GM21447 (cell line): ENCODE measurements around the gene AGR2.
"Not testable (repeated sequence)": the region's sequence is repeated elsewhere in the genome, so short reads cannot be mapped to it uniquely, and the experiment has no call there.

Source experiments
- ATAC-seq: cut with Tn5 transposase; IDR thresholded peaks from one replicate; pipeline ENCODE4 v1.9.1; 2021; ENCODE audit not compliant: unreplicated experiment

Gene AGR2

DNA sequence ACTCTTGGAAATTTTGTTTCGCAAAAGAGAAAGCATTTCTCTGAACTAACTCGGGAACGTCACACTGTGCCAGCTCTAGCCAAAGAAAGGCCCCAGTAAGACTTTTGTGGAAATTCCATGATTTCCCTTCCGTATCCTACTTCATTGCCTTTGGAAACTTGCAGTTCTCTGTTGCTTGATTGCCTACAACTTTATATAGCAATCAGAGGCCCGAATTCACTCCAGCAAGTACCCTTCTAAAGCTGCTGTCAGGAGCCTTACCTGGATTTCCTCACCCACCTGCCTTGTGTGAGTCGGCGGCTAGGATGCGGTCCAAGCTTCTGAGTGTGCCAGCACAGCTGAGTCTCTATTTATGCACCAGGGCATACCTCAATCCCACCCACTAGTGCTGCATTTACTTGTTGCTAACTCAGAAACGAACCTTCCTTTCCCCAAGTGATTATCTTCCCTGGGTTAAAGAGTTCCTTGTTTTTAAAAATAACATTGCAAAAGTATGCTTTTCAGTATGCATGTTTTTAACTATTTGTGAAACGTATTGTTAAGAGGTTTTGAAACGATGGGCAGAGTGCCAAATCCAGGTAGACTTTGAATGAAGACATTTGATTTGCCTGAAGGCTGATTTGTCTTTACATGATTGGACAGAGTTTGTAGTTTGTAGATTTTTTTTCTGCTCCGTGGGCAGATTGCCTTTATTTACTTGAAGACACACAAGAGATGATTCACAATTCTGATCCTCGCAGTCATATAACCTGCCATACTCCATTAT is at the start of gene AGR2:
Gene AGR2, minus strand, starts transcription at position 326 of the 766 bp plus-strand sequence. CDS start 3,203 bp downstream, outside the sequence.
- ATAC-seq: no peak

DNA sequence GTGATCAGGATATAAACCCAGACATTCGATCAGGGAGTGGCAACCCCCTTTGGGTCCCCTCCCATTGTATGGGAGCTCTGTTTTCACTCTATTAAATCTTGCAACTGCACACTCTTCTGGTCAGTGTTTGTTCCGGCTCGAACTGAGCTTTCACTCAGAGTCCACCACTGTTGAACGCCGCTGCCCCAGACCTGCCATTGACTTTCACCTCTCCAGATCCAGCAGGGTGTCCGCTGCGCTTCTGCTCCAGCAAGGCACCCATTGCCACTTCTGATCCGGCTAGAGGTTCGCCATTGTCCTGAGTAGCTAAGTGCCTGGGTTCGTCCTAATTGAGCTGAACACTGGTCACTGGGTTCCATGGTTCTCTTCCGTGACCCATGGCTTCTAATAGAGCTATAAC is 48.4 kb upstream of the AGR2 start:
- ATAC-seq: not testable (repeated sequence)

DNA sequence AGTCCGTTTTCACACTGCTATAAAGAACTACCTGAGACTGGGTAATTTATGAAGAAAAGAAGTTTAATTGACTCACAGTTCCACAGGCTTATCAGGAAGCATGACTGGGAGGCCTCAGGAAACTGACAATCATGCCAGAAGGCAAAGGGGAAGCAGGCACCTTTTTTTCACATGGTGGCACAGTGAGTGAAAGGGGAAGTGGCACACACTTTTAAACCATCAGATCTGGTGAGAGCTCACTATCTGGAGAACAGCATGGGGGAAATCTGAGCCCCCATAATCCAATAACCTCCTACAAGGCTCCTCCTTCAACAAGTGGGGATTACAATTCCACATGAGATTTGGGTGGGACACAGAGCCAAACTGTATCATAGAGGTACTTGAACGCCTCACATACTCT is 47.0 kb upstream of the AGR2 start:
- ATAC-seq: no peak

DNA sequence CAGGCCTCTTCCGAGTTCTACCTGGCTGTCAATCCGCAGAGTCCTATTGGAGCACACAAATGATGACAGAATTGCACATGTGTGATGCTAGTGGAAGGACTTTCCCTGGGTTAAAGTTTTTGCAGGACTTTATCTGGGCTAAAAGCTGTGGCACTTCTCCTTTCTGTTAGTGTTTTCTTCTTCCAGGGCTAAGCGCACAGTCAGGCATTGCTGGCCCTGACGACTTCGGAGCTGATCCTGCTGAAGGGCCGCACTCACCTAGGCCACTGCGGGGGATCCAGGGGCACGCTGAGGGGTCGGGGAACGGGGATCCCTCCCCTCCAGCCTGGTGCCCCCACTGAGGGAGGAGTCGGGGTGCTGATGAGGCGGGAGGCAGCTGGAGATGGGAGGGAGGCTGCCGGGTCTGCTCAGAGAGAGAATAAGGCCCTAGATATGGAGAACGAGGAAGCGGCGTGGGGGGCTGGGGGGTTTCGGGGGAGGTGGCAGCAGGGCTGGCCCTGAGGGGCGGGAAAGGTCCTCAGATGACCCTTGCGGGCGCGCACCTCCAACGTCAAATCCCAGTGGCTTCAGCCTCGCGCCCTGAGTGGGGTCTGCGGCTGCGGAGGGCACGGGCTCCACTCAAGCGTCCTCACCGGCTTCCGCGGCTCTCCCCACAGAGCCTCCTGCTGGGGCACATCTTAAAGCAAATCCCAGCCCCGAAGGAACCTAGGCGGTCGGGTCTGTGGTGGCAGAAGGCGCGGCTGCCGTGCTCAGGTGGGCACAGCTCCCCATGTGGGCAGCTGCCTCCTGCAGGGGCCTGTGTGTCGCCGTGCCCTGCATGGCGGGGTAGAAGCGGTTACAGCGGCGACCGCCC is 46.0 kb upstream of the AGR2 start:
- no peak for ATAC-seq

DNA sequence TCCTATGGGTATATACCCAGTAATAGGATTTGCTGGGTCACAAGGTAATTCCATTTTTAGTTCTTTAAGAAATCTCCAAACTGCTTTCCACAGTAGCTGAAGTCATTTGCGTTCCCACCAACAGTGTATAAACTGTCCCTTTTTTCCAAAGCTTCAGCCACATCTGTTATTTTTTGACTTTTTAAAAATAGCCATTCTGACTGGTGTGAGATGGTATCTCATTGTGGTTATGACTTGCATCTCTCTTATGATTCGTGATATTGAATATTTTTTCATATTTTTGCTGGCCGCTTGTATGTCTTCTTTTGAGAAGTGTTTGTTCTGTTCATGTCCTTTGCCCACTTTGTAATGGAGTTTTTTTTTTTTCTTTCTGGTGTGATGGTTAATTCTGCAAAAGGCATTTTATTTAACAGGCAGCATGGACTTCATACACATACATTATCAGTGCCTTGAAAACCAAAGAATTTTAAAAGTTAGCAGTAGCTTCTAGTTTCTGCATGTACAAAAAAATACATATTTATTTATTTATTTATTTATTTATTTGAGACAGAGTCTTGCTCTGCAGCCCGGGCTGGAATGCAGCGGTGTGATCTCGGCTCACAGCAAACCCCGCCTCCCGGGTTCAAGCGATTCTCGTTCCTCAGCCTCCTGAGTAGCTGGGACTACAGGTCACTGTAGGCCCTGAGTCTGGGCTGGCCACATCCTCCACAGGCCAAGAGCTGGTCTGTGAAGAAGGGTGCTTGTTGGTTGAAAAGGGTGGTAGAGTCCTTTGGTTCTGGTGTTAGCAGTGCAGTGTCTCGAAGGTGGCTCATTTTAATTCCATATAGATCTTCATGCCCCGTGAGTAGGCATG is 44.7 kb upstream of the AGR2 start:
- no peak for ATAC-seq

DNA sequence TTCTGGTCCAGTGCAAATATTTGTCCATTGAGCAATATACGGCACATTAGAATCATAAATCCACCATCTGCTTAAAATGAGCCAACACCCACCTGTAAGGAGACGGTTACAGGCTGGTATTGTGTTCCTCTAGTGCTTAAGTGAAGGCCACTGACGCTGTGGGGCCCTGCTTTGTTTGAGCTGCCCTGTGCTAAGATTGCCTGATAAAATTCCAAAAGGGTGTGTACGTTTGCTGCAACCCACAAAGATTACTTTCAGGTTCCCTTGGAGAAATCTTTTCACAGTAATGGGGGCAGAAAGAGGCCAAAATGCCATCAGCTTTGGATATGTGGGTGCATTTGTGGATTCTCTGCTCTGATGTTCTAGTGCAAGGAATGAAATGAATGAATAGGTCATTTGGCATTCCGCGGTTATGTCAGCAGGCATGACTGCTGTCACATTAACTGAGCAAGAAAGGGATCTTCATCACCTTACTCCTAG is 42.6 kb upstream of the AGR2 start:
- no peak for ATAC-seq

DNA sequence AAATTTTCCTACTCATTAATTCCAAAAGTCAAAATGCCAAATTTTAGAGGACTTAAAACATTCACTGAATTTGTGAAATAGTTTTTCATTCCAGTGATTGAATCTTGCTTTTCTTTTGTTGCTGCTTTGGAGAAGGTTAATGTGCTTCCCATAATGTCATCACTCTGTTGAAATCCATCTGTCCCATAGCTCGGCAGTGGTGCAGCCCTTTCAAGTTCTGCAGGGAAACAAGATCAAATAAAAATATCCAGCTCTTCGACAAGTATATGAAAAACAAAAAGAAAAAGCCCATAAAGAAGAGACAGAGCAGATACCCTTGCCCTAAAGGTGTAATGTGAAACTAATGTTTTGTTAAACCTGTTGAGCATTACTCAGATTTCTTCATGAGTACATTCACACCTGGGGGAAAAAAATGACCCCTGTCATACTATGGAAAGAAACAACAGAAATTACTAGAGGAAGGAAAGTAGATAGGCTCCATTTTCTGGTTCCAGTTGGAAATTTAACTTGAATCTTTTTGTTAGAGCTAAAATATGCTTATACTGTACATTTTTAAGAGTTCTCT is 41.9 kb upstream of the AGR2 start:
- ATAC-seq: no peak

DNA sequence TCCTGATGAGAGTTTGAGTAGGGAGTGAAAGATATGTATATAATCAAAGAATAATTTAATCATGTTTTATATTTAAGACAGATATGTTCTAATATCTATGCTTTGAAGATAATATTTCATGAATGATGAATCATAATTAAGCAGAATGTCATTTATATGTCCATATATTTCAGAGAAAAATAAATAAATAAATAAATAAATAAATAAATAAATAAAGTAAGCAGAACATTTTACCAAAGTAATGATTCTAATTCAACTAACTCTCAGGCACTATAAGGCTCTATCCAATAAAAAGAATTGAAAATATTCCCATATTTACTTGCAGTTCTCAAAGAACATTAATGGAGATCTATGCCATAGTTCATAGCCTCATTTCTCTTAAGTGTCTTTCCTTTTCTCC is 40.9 kb upstream of the AGR2 start:
- no peak for ATAC-seq

DNA sequence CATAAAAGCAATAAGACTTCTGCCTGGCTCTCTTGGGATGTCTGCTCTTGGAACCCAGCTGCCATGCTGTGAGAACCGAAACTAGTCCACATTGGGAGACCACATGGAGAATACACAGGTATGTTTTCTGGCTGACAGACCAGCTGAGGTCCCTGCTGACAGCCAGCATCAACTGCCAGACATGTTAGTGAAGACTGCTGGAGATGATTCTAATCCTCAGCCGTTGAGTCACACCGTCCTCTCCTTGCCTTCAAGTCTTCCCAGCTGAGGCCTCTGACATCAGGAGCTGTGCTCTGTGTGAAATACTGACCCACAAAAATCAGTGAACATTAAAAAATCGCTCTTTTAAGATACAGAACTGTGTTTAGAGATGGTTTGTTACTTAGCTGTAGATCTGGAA is 36.9 kb upstream of the AGR2 start:
- ATAC-seq: no peak

DNA sequence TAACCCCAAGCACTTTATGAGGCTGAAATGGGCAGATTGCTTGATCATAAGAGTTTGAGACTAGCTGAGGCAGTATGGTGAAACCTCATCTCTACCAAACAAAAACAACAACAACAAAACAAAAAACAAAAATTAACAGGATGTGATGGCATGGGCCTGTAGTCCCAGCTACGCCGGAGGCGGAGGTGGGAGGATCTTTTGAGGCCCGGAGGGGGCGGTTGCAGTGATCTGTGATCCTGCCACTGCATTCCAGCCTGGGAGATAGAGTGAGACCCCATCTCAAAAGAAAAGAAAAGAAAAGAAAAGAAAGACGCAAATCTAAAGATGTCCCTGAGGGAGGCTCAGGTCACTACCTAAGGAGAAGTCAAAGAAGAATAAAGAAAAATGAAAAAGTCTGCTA is 35.3 kb upstream of the AGR2 start:
- ATAC-seq: no peak

DNA sequence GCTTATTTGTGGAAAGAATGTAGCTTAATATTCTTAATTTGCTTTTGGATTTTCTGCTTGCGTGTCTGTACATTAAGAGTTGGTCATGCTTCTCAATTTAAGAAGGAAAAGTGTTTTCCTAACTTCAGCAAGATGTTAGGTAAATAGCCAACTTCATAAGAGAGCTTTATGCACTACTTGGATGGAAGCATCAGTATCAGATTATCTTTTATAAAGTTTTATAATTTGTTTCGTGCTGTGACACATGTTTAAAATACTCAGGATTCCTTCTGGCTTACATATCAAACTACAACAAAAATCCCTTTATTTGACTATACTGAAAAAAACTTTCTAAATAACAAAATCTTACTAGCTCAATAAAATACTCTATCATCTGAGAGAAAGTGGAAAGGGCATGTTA is 34.8 kb upstream of the AGR2 start:
- no peak for ATAC-seq

DNA sequence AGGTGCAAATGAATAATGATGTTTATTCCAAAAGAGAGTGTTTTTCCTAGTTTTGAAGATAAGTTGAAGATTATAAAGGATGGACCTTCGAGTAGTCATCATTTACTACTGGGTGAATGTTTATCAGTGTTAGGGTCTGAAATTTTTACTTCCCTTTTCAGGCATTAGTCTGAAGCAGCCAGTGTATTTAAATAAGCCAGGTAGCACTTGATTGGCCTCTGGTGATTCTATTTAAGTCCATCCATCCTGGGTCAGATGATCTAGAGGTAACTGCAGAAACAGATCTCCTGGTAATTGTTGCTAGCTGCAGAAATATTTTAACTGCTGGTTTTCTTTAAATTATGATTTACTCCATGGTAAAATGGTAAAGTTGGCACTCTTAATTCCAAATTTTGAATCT is 34.1 kb upstream of the AGR2 start:
- no peak for ATAC-seq

DNA sequence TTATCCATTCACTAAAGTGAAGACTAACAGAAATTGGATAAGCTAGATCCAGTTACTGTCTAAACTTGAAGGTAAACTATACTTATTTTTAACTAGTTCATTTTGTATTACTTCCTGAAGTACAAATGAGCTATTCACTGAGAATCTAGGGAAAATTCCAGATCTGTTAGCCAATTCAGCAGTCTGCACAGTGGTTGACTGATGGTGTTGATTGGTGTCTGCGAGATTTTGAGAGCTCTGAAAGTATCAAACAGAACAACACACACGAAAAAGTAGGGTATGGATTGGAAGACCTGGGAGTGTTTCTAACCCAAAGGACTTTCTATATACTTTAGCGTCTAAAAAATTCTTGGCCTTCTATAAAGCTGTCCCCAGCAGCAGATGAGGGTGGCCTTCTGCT is 33.6 kb upstream of the AGR2 start:
- no peak for ATAC-seq

DNA sequence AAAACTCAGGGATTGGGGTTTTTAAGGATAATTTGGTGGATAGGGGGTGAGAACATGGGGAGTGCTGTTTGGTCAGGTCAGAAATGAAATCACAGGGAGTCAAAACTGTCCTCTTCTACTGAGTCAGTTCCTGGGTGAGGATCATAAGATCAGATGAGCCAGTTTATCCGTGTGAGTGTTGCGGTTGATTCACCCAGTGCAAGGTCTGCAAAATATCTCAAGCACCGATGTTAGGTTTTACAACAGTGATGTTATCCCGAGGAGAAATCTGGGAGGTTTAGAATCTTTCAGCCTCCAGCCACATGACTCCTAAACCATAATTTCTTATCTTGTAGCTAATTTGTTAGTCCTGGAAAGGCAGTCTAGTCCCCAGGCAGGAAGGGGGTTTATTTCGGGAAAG is 31.7 kb upstream of the AGR2 start:
- ATAC-seq: no peak

DNA sequence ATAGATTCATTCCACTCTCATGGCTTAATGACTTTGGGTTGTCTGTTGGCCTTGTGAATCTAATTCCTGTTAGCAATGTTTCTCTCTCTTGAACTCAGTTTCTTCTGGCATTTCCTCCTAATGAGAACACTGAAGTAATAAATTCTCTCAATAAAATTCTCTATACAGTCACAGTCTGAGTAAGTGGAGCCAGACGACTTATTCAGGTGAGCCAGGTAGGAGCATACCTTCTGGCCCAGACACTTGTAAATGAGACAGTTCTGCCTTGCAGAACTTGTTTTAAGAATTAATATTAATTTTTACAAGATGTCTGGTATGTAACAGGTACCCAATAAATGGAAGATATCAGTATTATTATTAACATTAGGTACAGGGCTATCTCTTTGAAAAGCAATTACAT is 28.6 kb upstream of the AGR2 start:
- ATAC-seq: no peak

DNA sequence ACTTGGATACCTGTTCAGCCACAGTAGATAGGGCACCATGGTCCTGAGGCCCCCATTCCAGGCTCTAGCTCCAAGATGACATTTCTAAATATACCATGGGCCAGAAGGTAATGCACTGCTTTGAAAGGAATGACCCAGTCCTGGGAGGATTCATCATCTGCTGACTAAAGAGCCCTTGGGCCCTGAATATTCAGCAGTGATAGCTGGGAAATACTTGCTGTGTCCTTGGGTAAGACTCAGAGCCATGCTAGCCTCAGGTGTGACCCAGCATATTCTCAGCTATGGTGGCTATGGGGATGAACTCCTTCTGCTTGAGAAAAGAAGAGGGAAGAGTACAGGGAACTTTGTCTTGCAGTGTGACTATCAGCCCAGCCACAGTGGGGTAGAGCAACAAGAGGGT is 21.3 kb upstream of the AGR2 start:
- ATAC-seq: no peak

DNA sequence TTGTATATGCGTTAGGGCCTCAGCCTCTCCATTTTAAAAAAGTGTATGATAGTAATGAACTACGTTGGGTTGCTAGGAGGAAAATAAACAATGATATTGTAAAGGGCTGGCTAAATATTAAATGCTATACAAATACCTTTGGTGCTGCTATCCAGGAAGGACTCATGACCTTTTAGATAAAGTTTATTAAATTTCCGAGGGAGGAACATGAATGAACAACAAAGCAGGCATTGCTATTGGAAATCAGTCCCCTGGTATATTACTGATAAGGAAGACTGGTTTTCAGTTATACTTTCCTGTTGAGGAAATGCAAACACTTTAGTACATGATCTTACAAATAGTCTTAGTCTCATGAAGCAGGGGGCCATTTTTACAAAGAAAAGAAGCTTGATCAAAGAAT is 17.2 kb upstream of the AGR2 start:
- ATAC-seq: no peak

DNA sequence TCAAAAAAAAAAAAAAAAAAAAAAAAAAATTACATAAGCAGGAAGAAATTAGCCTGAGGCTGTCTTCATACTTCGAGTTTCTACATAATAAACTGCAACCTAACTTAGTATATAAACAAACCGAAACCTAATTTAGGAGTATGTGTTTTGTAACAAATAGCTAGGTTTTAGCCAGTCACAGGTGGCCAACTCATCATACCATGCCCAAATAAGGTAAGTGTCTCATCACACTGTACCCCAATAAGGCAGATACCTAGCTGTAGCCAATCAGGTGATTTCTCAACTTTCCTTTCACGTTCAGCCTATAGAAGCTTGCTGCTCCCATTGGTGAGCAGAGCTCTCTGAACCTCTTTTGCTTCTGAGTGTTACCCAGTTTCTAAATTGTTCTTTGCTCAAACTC is 13.9 kb upstream of the AGR2 start:
- no peak for ATAC-seq

DNA sequence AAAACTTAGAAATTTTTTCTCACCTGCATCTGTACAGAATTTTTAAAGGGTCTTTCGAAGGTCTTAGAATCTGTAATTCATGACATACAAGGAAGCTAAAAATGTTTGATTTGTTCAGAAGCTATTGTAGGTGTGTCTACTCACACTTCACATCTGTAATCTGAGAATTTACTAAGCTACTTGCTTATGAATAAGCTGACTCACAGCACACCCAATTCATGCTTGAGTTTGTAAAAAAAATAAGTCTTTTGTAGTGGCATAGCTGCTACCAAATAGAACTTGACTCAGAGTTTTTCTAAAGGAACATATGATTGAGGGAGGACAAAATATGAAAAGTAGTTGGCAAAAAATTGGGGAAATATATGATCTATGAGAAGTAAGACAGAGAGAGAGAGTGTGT is 12.7 kb upstream of the AGR2 start:
- no peak for ATAC-seq

DNA sequence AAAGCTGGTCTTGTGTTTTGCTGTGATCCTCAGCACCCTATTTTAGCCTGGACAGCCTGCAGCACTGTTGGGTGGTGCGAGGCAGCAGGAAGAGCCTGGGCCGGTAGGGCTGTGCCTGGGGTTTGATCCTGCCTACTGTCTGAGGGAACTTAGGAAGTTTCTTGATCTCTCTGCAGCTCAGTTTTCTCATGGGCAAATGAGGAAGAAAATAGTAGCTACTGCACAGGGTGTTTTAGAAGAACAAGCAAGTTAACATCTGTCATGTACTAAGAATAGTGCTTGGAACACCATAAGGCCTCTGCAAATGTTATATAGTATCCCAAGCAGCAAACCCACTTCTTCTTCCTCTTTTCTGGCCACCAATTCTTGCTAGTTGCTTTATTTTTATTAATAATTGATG is 12.0 kb upstream of the AGR2 start:
- ATAC-seq: no peak

DNA sequence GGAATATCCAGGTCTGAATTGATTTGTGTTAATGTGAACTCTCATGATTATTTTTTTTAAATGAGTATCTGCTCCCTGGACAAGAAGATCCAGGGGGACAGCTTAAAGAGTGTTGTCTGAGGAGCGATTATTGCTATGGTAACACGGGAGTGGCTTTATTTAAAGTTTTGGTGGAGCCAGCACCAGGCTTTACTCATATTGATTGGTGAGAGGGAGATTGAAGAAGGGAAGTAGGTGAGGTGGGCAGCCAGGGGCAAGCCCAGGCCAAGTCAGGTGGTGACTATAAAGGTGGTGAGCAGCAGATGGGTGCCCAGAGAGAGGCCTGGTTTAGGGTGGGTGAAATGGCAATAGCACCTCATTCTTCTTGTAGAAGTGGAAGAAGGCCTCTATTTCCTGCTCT is 10.2 kb upstream of the AGR2 start:
- no peak for ATAC-seq
